ENCODE results near the gene CFAP126.

DNA sequence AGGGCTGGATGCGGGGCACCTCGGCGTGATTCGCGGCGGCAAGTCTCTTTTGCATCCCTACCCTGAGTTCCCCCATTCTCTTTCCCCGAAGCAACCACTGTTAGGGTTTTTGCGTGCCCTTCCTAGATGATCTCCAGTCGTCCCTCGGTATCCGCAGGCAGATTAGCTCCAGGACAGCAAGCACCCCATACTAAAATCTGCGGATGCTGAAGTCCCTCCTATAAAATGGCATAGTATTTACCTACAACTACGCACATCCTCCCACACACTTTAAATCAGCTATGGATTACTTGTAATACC lies 22.8 kb upstream of the CFAP126 start:
- TF ChIP-seq, protein P1, sequence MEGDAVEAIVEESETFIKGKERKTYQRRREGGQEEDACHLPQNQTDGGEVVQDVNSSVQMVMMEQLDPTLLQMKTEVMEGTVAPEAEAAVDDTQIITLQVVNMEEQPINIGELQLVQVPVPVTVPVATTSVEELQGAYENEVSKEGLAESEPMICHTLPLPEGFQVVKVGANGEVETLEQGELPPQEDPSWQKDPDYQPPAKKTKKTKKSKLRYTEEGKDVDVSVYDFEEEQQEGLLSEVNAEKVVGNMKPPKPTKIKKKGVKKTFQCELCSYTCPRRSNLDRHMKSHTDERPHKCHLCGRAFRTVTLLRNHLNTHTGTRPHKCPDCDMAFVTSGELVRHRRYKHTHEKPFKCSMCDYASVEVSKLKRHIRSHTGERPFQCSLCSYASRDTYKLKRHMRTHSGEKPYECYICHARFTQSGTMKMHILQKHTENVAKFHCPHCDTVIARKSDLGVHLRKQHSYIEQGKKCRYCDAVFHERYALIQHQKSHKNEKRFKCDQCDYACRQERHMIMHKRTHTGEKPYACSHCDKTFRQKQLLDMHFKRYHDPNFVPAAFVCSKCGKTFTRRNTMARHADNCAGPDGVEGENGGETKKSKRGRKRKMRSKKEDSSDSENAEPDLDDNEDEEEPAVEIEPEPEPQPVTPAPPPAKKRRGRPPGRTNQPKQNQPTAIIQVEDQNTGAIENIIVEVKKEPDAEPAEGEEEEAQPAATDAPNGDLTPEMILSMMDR (IDR thresholded peaks at IDR 0.05): no peak
- no peak for TF ChIP-seq POLR2A (IDR thresholded peaks at IDR 0.05)
